Bronchus fibroblast of lung (primary cell): ENCODE measurements around the gene GK2. TPM values are rescaled to one million over a fixed set of nuclear protein-coding genes. Genes with fewer than 3 reads are reported as not detected.

Experiments
- total RNA-seq: library from RNA; depleted of rRNA; stranded (reverse); fragments of >200 nt; gene quantifications from 2 replicates; pipeline ENCODE4 v1.2.3, GENCODE V29; 2015

Gene GK2
- not detected in 2 replicates for total RNA-seq

GRCh38 chr4:79408063-79408462 is at the start of gene GK2:
Gene GK2, minus strand, starts transcription at chr4:79408228. Its CDS starts 28 bp downstream, at chr4:79408200.

Other genes with a start within 250 kb of the GK2 start
- not detected in 2 replicates for gene NAA11, start 82.2 kb downstream of the GK2 start, total RNA-seq